Chondrocyte (in vitro differentiated cells): ENCODE results near the gene PRSS33. TPM values are rescaled to one million over a fixed set of nuclear protein-coding genes. Genes with fewer than 3 reads are reported as not detected.
A peak's percentile ranks its signal among the peaks of the same experiment; 100 is the strongest.

Experiments used
- DNase-seq: peaks from one replicate; pipeline ENCODE4 v3.0.0; 2021; ENCODE audit warnings: mixed read lengths, low spot score
- H3K27ac Mint-ChIP-seq: one replicate; pipeline ENCODE4 v1.8.0; 2021; ENCODE audit warnings: mild to moderate bottlenecking, moderate library complexity, mixed read lengths; ENCODE audit not compliant: unreplicated experiment
- H3K27me3 Mint-ChIP-seq: 2 replicates; pipeline ENCODE4 v1.8.0; 2021; ENCODE audit warnings: low read depth, mixed read lengths
- H3K36me3 Mint-ChIP-seq: 2 replicates; pipeline ENCODE4 v1.8.0; 2021; ENCODE audit warnings: low read depth, mixed read lengths
- H3K4me1 Mint-ChIP-seq: 2 replicates; pipeline ENCODE4 v1.8.0; 2021; ENCODE audit warnings: low read depth, mild to moderate bottlenecking, mixed read lengths
- H3K4me3 Mint-ChIP-seq: one replicate; pipeline ENCODE4 v1.8.0; 2021; ENCODE audit warnings: mild to moderate bottlenecking, moderate library complexity, mixed read lengths; ENCODE audit not compliant: unreplicated experiment
- H3K9me3 Mint-ChIP-seq: 2 replicates; pipeline ENCODE4 v1.8.0; 2021; ENCODE audit warnings: low read depth, mixed read lengths
- CTCF ChIP-seq: fragments of 200-600 bp; sonication (generic); IDR thresholded peaks from 2 replicates; pipeline ENCODE4 v1.5.0; 2021; ENCODE audit warnings: antibody characterized with exemption, mild to moderate bottlenecking, moderate library complexity
- total RNA-seq: library from RNA; stranded (reverse); gene quantifications from 3 replicates; pipeline ENCODE4 v1.2.1, GENCODE V29; 2021

PRSS33 gene
- total RNA-seq, 1 donor from 2014 or later = not detected

DNA sequence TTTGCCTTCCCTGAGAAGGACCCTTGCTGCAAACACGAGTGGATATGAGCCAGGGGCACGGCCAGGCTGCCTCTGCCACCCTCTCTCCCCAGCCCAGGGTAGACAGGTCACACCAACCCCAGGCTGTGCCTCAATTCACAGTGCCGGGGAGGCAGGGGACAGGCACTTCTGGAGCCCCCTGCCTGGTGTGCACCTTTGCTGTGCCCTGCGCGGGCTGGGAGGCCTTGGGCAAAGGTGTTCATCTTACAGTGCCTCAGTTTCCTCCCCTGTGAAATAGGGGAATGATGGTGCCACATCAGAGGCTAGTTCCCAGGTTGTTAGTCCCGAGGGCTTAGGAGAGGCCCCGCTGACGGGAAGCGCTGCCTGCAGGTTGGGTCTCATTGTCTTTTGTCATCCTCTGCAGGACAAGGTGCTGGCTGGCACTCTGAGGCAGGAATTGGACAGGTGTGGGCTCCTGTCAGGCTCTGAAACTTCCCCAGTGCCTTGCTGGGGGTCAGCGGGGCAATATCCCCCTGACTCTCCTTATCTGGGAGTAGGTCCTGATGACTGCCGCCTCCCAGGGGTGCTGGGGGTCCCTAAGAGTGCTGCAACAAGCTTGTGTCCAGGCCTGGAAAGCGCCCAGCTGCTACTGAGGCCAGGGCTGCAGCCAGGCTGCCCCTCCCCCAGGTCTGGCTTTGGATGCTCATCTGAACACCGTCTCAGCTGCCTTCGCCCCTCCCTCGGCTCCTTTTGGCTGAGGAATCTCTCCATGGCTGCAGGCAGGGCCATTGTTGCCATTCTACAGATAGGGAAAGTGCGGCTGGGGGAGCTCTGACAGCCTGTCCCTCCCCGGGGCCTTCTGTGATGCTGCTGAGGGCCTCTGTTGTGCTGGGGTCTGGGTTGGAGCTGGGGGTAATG lies 32.8 kb upstream of the PRSS33 start:
- TF ChIP-seq CTCF = no peak
- no peak overlapping the region for H3K4me3 Mint-ChIP-seq
- peak; percentile 85 for DNase-seq
- H3K4me1 Mint-ChIP-seq = no peaks in the 10 kb centered on the region
- H3K9me3 Mint-ChIP-seq = no peaks in the 10 kb centered on the region
- peaks cover 19% of the 10 kb centered on the region for H3K27me3 Mint-ChIP-seq
- no peak overlapping the region for H3K27ac Mint-ChIP-seq
- no peaks in the 10 kb centered on the region for H3K36me3 Mint-ChIP-seq

- H3K36me3 Mint-ChIP-seq = no peaks in the 10 kb centered on the region
- no peaks in the 10 kb centered on the region for H3K4me1 Mint-ChIP-seq
- no peak for TF ChIP-seq CTCF
- DNase-seq = peak; percentile 60
- H3K27me3 Mint-ChIP-seq = peaks cover 24% of the 10 kb centered on the region
- no peaks in the 10 kb centered on the region for H3K9me3 Mint-ChIP-seq
- H3K4me3 Mint-ChIP-seq = no peak overlapping the region
- no peak overlapping the region for H3K27ac Mint-ChIP-seq
Observed at GRCh38 chr16:2819179-2819938, 32.0 kb upstream of the PRSS33 start.

GRCh38 chr16:2818272-2818876 lies 31.0 kb upstream of the PRSS33 start:
- H3K4me3 Mint-ChIP-seq = no peak overlapping the region
- no peaks in the 10 kb centered on the region for H3K4me1 Mint-ChIP-seq
- no peaks in the 10 kb centered on the region for H3K36me3 Mint-ChIP-seq
- no peak for TF ChIP-seq CTCF
- no peaks in the 10 kb centered on the region for H3K9me3 Mint-ChIP-seq
- DNase-seq = peak; percentile 58
- H3K27me3 Mint-ChIP-seq = peaks cover 25% of the 10 kb centered on the region
- H3K27ac Mint-ChIP-seq = no peak overlapping the region

- H3K36me3 Mint-ChIP-seq = no peaks in the 10 kb centered on the region
- peak; percentile 90 for DNase-seq
- no peaks in the 10 kb centered on the region for H3K4me1 Mint-ChIP-seq
- TF ChIP-seq CTCF = no peak
- H3K4me3 Mint-ChIP-seq = no peak overlapping the region
- no peak overlapping the region for H3K27ac Mint-ChIP-seq
- peaks cover 25% of the 10 kb centered on the region for H3K27me3 Mint-ChIP-seq
- H3K9me3 Mint-ChIP-seq = no peaks in the 10 kb centered on the region
Observed at GRCh38 chr16:2817340-2818271, 30.2 kb upstream of the PRSS33 start.
